Duodenal mucosa (tissue), 2 donors: ENCODE data around the gene SLC5A7.

Source experiments
- H3K27ac ChIP-seq: one replicate; pipeline ENCODE4 v1.7.0; 2013; ENCODE audit warnings: low read depth, low read length
- H3K27me3 ChIP-seq, 2 donors: one replicate each; pipeline ENCODE4 v1.7.0; 2013; ENCODE audit warnings: low read length in 2 of 2, control low read depth in 1 of 2; ENCODE audit not compliant: insufficient read depth in 2 of 2, control insufficient read depth in 1 of 2
- H3K36me3 ChIP-seq, 2 donors: one replicate each; pipeline ENCODE4 v1.7.0; 2013; ENCODE audit warnings: low read length in 2 of 2, control low read depth in 1 of 2; ENCODE audit not compliant: insufficient read depth in 2 of 2, control insufficient read depth in 1 of 2
- H3K4me1 ChIP-seq, 2 donors: one replicate each; pipeline ENCODE4 v1.7.0; 2013; ENCODE audit warnings: low read length in 2 of 2, control low read depth in 1 of 2; ENCODE audit not compliant: insufficient read depth in 2 of 2, control insufficient read depth in 1 of 2
- H3K4me3 ChIP-seq, 2 donors: one replicate each; pipeline ENCODE4 v1.7.0; 2013; ENCODE audit warnings: low read length in 2 of 2, low read depth in 1 of 2
- H3K9ac ChIP-seq, 2 donors: one replicate each; pipeline ENCODE4 v1.7.0; 2013; ENCODE audit warnings: low read length in 2 of 2, low read depth in 1 of 2
- H3K9me3 ChIP-seq, 2 donors: one replicate each; pipeline ENCODE4 v1.7.0; 2013; ENCODE audit warnings: low read length in 2 of 2, control low read depth in 1 of 2; ENCODE audit not compliant: control insufficient read depth in 1 of 2

Gene SLC5A7

GRCh38 chr2:108013305-108013704 is 27.0 kb downstream of the SLC5A7 start:
- Histone ChIP-seq H3K9me3 (peaks cover 3 to 16% of the 10 kb centered on the region in 2 donors), H3K27me3 (no peaks in the 10 kb centered on the region), H3K27ac (no peak overlapping the region), H3K9ac (no peak overlapping the region), H3K4me3 (no peak overlapping the region), H3K4me1 (no peaks in the 10 kb centered on the region), H3K36me3 (no peaks in the 10 kb centered on the region)

GRCh38 chr2:108022628-108023027 is 36.3 kb downstream of the SLC5A7 start:
- H3K36me3 ChIP-seq, result no peaks in the 10 kb centered on the region

GRCh38 chr2:108023776-108024175 is 37.5 kb downstream of the SLC5A7 start:
- H3K9me3 ChIP-seq, result no peaks in the 10 kb centered on the region
- no peak overlapping the region for H3K27ac ChIP-seq
- no peak overlapping the region for H3K9ac ChIP-seq
- H3K4me3 ChIP-seq, result no peak overlapping the region
- no peaks in the 10 kb centered on the region for H3K27me3 ChIP-seq
- no peaks in the 10 kb centered on the region for H3K36me3 ChIP-seq
- no peaks in the 10 kb centered on the region for H3K4me1 ChIP-seq

More at GRCh38 chr2:108022628-108023027, 36.3 kb downstream of the SLC5A7 start:
- Histone ChIP-seq H3K27ac (no peak overlapping the region), H3K4me1 (no peaks in the 10 kb centered on the region), H3K9me3 (no peaks in the 10 kb centered on the region), H3K27me3 (no peaks in the 10 kb centered on the region), H3K4me3 (no peak overlapping the region), H3K9ac (no peak overlapping the region)

GRCh38 chr2:108026092-108026794 is 39.9 kb downstream of the SLC5A7 start:
- H3K9me3 ChIP-seq, result no peaks in the 10 kb centered on the region
- H3K27ac ChIP-seq, result no peak overlapping the region
- no peaks in the 10 kb centered on the region for H3K36me3 ChIP-seq
- no peak overlapping the region for H3K9ac ChIP-seq
- H3K4me3 ChIP-seq, result no peak overlapping the region
- H3K4me1 ChIP-seq, result no peaks in the 10 kb centered on the region
- no peaks in the 10 kb centered on the region for H3K27me3 ChIP-seq

- no peaks in the 10 kb centered on the region for H3K4me1 ChIP-seq
- no peak overlapping the region for H3K27ac ChIP-seq
Observed at GRCh38 chr2:108029496-108029895, 43.2 kb downstream of the SLC5A7 start.

GRCh38 chr2:108029912-108030311 is 43.6 kb downstream of the SLC5A7 start:
- Histone ChIP-seq H3K4me1 (no peaks in the 10 kb centered on the region), H3K4me3 (no peak overlapping the region), H3K27me3 (no peaks in the 10 kb centered on the region), H3K9ac (no peak overlapping the region), H3K27ac (no peak overlapping the region), H3K36me3 (no peaks in the 10 kb centered on the region), H3K9me3 (no peaks in the 10 kb centered on the region)

More at GRCh38 chr2:108029496-108029895, 43.2 kb downstream of the SLC5A7 start:
- Histone ChIP-seq H3K9ac (no peak overlapping the region), H3K36me3 (no peaks in the 10 kb centered on the region), H3K4me3 (no peak overlapping the region), H3K27me3 (no peaks in the 10 kb centered on the region), H3K9me3 (no peaks in the 10 kb centered on the region)

GRCh38 chr2:108031471-108031941 is 45.2 kb downstream of the SLC5A7 start:
- H3K9me3 ChIP-seq, result no peaks in the 10 kb centered on the region
- H3K4me1 ChIP-seq, result no peaks in the 10 kb centered on the region
- H3K9ac ChIP-seq, result no peak overlapping the region
- H3K4me3 ChIP-seq, result no peak overlapping the region
- H3K27ac ChIP-seq, result no peak overlapping the region
- no peaks in the 10 kb centered on the region for H3K36me3 ChIP-seq
- H3K27me3 ChIP-seq, result no peaks in the 10 kb centered on the region

GRCh38 chr2:108034843-108035242 is 48.5 kb downstream of the SLC5A7 start:
- no peak overlapping the region for H3K4me3 ChIP-seq
- H3K9ac ChIP-seq, result no peak overlapping the region
- H3K27ac ChIP-seq, result no peak overlapping the region

GRCh38 chr2:108048752-108049151 is 62.4 kb downstream of the SLC5A7 start:
- H3K9ac ChIP-seq, result no peak overlapping the region
- no peaks in the 10 kb centered on the region for H3K36me3 ChIP-seq
- no peaks in the 10 kb centered on the region for H3K9me3 ChIP-seq
- H3K4me1 ChIP-seq, result no peaks in the 10 kb centered on the region
- H3K4me3 ChIP-seq, result no peak overlapping the region
- H3K27me3 ChIP-seq, result no peaks in the 10 kb centered on the region
- no peak overlapping the region for H3K27ac ChIP-seq

More at GRCh38 chr2:108034843-108035242, 48.5 kb downstream of the SLC5A7 start:
- Histone ChIP-seq H3K27me3 (no peaks in the 10 kb centered on the region), H3K4me1 (no peaks in the 10 kb centered on the region), H3K36me3 (no peaks in the 10 kb centered on the region), H3K9me3 (no peaks in the 10 kb centered on the region)

- no peaks in the 10 kb centered on the region for H3K27me3 ChIP-seq
- H3K27ac ChIP-seq, result no peak overlapping the region
- no peaks in the 10 kb centered on the region for H3K4me1 ChIP-seq
- no peak overlapping the region for H3K4me3 ChIP-seq
- H3K9me3 ChIP-seq, result no peaks in the 10 kb centered on the region
- H3K36me3 ChIP-seq, result no peaks in the 10 kb centered on the region
- no peak overlapping the region for H3K9ac ChIP-seq
Observed at GRCh38 chr2:108058576-108059137, 72.3 kb downstream of the SLC5A7 start.
